ENCODE data around the gene LSMEM2.

GRCh38 chr3:50325113-50325480 is 46.2 kb downstream of the LSMEM2 start:
- TF ChIP-seq POLR2AphosphoS5 (IDR thresholded peaks at IDR 0.05; ENCODE audit: low read depth, low read length) (no peak), POLR2A (IDR thresholded peaks at IDR 0.05; ENCODE audit: low read depth, low read length) (no peak), TAF1 (IDR thresholded peaks at IDR 0.05; ENCODE audit: low read depth, low read length) (no peak), POU2F2 (IDR thresholded peaks at IDR 0.05; ENCODE audit: low read depth, low read length) (no peak), PAX5 (IDR thresholded peaks at IDR 0.05; ENCODE audit: insufficient read depth, low read length, severe bottlenecking) (no peak), SPI1 (IDR thresholded peaks at IDR 0.05; ENCODE audit: low read depth, low read length) (no peak)

Measured in GM12891 (cell line).